ENCODE measurements around the gene RTBDN. TPM values are rescaled to one million over a fixed set of nuclear protein-coding genes. Genes with fewer than 3 reads are reported as not detected.
A peak's percentile ranks its signal among the peaks of the same experiment; 100 is the strongest.
"Not testable (repeated sequence)": the region's sequence is repeated elsewhere in the genome, so short reads cannot be mapped to it uniquely, and the experiment has no call there.

RTBDN gene
- total RNA-seq, 1 experiment from 2014 or later, result 5.6 TPM

DNA sequence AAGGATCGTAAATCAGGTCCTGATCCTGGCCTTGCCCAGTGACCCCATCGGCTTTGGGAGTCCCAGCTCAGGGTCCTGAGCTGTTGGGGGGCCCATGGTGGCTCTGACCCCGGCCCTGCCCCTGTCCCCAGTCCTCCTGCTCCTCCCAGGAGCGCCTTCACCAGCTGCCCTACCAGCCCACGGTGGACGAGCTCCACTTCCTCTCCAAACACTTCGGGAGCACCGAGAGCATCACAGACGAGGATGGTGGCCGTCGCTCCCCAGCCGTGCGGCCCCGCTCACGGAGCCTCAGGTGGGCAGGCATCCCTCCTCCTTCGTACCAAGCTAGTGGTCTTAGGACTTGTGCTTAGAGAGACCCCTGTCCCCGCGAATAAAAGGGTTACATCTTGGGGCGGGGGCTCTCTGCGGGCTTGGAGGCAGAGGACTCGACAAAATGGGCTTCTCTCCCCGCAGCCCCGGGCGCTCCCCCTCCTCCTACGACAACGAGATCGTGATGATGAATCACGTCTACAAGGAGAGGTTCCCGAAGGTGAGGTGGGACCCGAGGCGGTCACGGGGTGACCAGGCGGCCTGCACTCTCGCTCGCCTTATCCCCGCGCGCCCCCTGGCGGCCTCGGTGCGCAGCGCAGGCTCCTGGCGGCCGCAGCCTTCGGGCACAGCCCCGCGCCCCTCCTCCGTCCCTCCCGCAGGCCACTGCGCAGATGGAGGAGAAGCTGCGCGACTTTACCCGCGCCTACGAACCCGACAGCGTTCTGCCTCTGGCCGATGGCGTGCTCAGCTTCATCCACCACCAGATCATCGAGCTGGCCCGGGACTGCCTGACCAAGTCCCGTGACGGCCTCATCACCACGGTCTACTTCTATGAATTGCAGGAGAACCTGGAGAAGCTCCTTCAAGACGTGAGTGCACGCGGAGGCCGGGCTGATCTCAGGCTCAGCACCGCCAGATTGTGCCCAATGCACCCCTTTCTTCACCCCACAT is 13.1 kb upstream of the RTBDN start:
- H3K9me3 Mint-ChIP-seq, result no peaks in the 10 kb centered on the region
- H3K4me2 ChIP-seq (ENCODE audit: insufficient read depth, insufficient read length, low read length), result peak overlapping the region; percentile 1
- peak; percentile 94 for DNase-seq
- peaks cover 7% of the 10 kb centered on the region in 2 experiments for H3K4me1 Mint-ChIP-seq
- H4K20me1 ChIP-seq (ENCODE audit: control insufficient read depth, insufficient read depth, insufficient read length), result no peaks in the 10 kb centered on the region
- peaks cover 11% of the 10 kb centered on the region for H3K27me3 Mint-ChIP-seq (ENCODE audit: low read depth)
- no peaks in the 10 kb centered on the region for H3K9me3 ChIP-seq (ENCODE audit: control insufficient read depth, low read depth, low read length)
- H2BK15ac ChIP-seq (ENCODE audit: low read depth, low read length), result no peak overlapping the region
- no peak overlapping the region for H2AK5ac ChIP-seq (ENCODE audit: insufficient read length, low read length)
- no peaks in the 10 kb centered on the region for H3K79me2 ChIP-seq (ENCODE audit: insufficient read depth, low read length)
- no peak overlapping the region for H4K8ac ChIP-seq (replicated peaks; ENCODE audit: insufficient read length, low read depth, low read length)
- H3K23me2 ChIP-seq (ENCODE audit: insufficient read length, low read depth, low read length, poor library complexity, severe bottlenecking), result no peaks in the 10 kb centered on the region
- no peak overlapping the region for H2BK5ac ChIP-seq (ENCODE audit: insufficient read length, low read length)
- no peak overlapping the region for H3K23ac ChIP-seq (ENCODE audit: insufficient read length, low read depth, low read length)
- no peak overlapping the region for H3K18ac ChIP-seq (ENCODE audit: insufficient read length, low read depth, low read length)
- no peak overlapping the region; the same call in 1 of the 2 replicates for H3K14ac ChIP-seq (ENCODE audit: insufficient read depth, low read length)
- H3T11ph ChIP-seq (ENCODE audit: low read length), result no peak overlapping the region
- no peak overlapping the region for H2AFZ ChIP-seq (ENCODE audit: low read length)
- H3K79me1 ChIP-seq (ENCODE audit: insufficient read depth, low read depth, low read length, poor library complexity, severe bottlenecking), result no peaks in the 10 kb centered on the region
- H3K4me1 ChIP-seq (ENCODE audit: insufficient read depth, low read length), result no peaks in the 10 kb centered on the region
- no peak overlapping the region for H4K5ac ChIP-seq (ENCODE audit: insufficient read length, low read depth, low read length)
- H3K9ac ChIP-seq (ENCODE audit: extremely low read depth, insufficient read length, low read length), result no peak overlapping the region
- H2BK120ac ChIP-seq (ENCODE audit: low read depth, low read length, poor library complexity, severe bottlenecking), result no peak overlapping the region
- no peak overlapping the region for H4K91ac ChIP-seq (ENCODE audit: insufficient read length, low read depth, low read length)
- H3K27ac Mint-ChIP-seq, result no peak overlapping the region
- H2BK20ac ChIP-seq (ENCODE audit: low read depth, low read length, poor library complexity, severe bottlenecking), result no peak overlapping the region
- peaks cover 7 to 12% (median 10%) of the 10 kb centered on the region in 3 experiments for H3K36me3 Mint-ChIP-seq (ENCODE audit: insufficient read depth in 1 of 3, low read depth in 3 of 3)
- peak overlapping the region; percentile 24 to 66; a peak in 2 of 5 replicates for H3K4me3 Mint-ChIP-seq
- H3K56ac ChIP-seq (ENCODE audit: insufficient read length, low read depth, low read length), result no peak overlapping the region
- no peak overlapping the region for H2BK12ac ChIP-seq (ENCODE audit: insufficient read length, low read depth, low read length)
- no peak overlapping the region for H3K27ac ChIP-seq (ENCODE audit: insufficient read length, low read depth, low read length)
- WGBS (ENCODE audit: extremely low coverage, insufficient read length, low lambda C conversion rate), result no CpG with 5 or more reads among the region's 69 CpGs
- TF ChIP-seq, protein P1, sequence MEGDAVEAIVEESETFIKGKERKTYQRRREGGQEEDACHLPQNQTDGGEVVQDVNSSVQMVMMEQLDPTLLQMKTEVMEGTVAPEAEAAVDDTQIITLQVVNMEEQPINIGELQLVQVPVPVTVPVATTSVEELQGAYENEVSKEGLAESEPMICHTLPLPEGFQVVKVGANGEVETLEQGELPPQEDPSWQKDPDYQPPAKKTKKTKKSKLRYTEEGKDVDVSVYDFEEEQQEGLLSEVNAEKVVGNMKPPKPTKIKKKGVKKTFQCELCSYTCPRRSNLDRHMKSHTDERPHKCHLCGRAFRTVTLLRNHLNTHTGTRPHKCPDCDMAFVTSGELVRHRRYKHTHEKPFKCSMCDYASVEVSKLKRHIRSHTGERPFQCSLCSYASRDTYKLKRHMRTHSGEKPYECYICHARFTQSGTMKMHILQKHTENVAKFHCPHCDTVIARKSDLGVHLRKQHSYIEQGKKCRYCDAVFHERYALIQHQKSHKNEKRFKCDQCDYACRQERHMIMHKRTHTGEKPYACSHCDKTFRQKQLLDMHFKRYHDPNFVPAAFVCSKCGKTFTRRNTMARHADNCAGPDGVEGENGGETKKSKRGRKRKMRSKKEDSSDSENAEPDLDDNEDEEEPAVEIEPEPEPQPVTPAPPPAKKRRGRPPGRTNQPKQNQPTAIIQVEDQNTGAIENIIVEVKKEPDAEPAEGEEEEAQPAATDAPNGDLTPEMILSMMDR (conservative IDR thresholded peaks at IDR 0.05), result peak; percentile 100
- H3K4ac ChIP-seq (ENCODE audit: low read depth, low read length), result no peak overlapping the region
- H3K27me3 ChIP-seq (ENCODE audit: insufficient read depth, low read length), result no peaks in the 10 kb centered on the region

DNA sequence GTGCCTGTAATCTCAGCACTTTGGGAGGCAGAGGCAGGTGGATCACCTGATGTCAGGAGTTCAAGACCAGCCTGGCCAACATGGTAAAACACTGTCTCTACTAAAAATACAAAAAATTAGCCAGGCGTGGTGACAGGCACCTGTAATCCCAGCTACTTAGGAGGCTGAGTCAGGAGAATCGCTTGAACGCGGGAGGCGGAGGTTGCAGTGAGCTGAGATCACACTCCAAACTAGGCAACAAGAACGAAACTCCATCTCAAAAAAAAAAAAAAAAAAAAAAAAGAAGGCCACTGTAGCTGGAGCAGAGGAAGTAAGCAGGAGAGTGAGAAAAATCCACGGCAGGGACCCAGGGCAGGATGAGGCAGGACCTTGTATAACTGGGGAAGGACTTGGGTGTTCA is 12.2 kb upstream of the RTBDN start:
- not testable (repeated sequence) for H3K27ac Mint-ChIP-seq; H3K56ac ChIP-seq (ENCODE audit: insufficient read length, low read depth, low read length); H3K4me3 Mint-ChIP-seq; H3K14ac ChIP-seq (ENCODE audit: insufficient read depth, low read length); H4K5ac ChIP-seq (ENCODE audit: insufficient read length, low read depth, low read length); H3K18ac ChIP-seq (ENCODE audit: insufficient read length, low read depth, low read length); H2AK5ac ChIP-seq (ENCODE audit: insufficient read length, low read length); H3K9me3 ChIP-seq (ENCODE audit: control insufficient read depth, low read depth, low read length); H4K20me1 ChIP-seq (ENCODE audit: control insufficient read depth, insufficient read depth, insufficient read length); H2BK5ac ChIP-seq (ENCODE audit: insufficient read length, low read length); H3K4ac ChIP-seq (ENCODE audit: low read depth, low read length); H3K27ac ChIP-seq (ENCODE audit: insufficient read length, low read depth, low read length); H4K91ac ChIP-seq (ENCODE audit: insufficient read length, low read depth, low read length); H2BK15ac ChIP-seq (ENCODE audit: low read depth, low read length); H4K8ac ChIP-seq (replicated peaks; ENCODE audit: insufficient read length, low read depth, low read length); H2BK120ac ChIP-seq (ENCODE audit: low read depth, low read length, poor library complexity, severe bottlenecking); DNase-seq; H2BK12ac ChIP-seq (ENCODE audit: insufficient read length, low read depth, low read length); H3K23me2 ChIP-seq (ENCODE audit: insufficient read length, low read depth, low read length, poor library complexity, severe bottlenecking); H2AFZ ChIP-seq (ENCODE audit: low read length); H3K9me3 Mint-ChIP-seq; H3K9ac ChIP-seq (ENCODE audit: extremely low read depth, insufficient read length, low read length); H3K79me2 ChIP-seq (ENCODE audit: insufficient read depth, low read length); H3K4me2 ChIP-seq (ENCODE audit: insufficient read depth, insufficient read length, low read length); H3K23ac ChIP-seq (ENCODE audit: insufficient read length, low read depth, low read length); H3K4me1 ChIP-seq (ENCODE audit: insufficient read depth, low read length); H2BK20ac ChIP-seq (ENCODE audit: low read depth, low read length, poor library complexity, severe bottlenecking); H3K27me3 ChIP-seq (ENCODE audit: insufficient read depth, low read length); H3K79me1 ChIP-seq (ENCODE audit: insufficient read depth, low read depth, low read length, poor library complexity, severe bottlenecking); H3T11ph ChIP-seq (ENCODE audit: low read length)
- no CpG with 5 or more reads among the region's 7 CpGs for WGBS (ENCODE audit: extremely low coverage, insufficient read length, low lambda C conversion rate)
- Mint-ChIP-seq H3K4me1 (peaks cover 10 to 11% of the 10 kb centered on the region in 2 experiments), H3K27me3 (ENCODE audit: low read depth) (peaks cover 11% of the 10 kb centered on the region), H3K36me3 (ENCODE audit: insufficient read depth in 1 of 3, low read depth in 3 of 3) (peaks cover 10 to 15% (median 10%) of the 10 kb centered on the region in 3 experiments)

Measured in H9 (cell line).